HEK293 (cell line): ENCODE data around the gene HOXB8.
A peak's percentile ranks its signal among the peaks of the same experiment; 100 is the strongest.

Source experiments
- ELK4 ChIP-seq: IDR thresholded peaks from 2 replicates; pipeline ENCODE4 v1.6.1; 2011; ENCODE audit warnings: mild to moderate bottlenecking, low read depth, low read length, borderline replicate concordance
- KLF7 ChIP-seq: fragments of 450-650 bp; formaldehyde crosslinking; IDR thresholded peaks from 2 replicates; pipeline ENCODE4 v1.5.1; 2016; ENCODE audit warnings: missing biosample characterization, missing genetic modification characterization, borderline replicate concordance
- MEIS1 ChIP-seq: sonication (generic); formaldehyde crosslinking; IDR thresholded peaks from 2 replicates; pipeline ENCODE4 v1.8.1; 2022; ENCODE audit warnings: missing genetic modification reagents, mild to moderate bottlenecking, borderline replicate concordance
- REST ChIP-seq: fragments of 450-650 bp; formaldehyde crosslinking; IDR thresholded peaks from 2 replicates; pipeline ENCODE4 v1.5.1; 2016; ENCODE audit warnings: missing biosample characterization, missing genetic modification characterization
- ZBTB1 ChIP-seq: fragments of 450-650 bp; formaldehyde crosslinking; IDR thresholded peaks from 2 replicates; pipeline ENCODE4 v1.5.1; 2016; ENCODE audit warnings: missing biosample characterization, missing genetic modification characterization
- ZEB2 ChIP-seq: fragments of 450-650 bp; formaldehyde crosslinking; IDR thresholded peaks from 2 replicates; pipeline ENCODE4 v1.5.1; 2016; ENCODE audit warnings: missing biosample characterization, missing genetic modification characterization
- ZFP3 ChIP-seq: fragments of 450-650 bp; formaldehyde crosslinking; IDR thresholded peaks from 2 replicates; pipeline ENCODE4 v1.5.1; 2016; ENCODE audit warnings: low read depth, missing biosample characterization, missing genetic modification characterization
- ZNF114 ChIP-seq: fragments of 450-650 bp; formaldehyde crosslinking; IDR thresholded peaks from 2 replicates; pipeline ENCODE4 v1.5.0; 2017; ENCODE audit warnings: missing biosample characterization, missing genetic modification characterization
- ZNF138 ChIP-seq: fragments of 450-650 bp; formaldehyde crosslinking; IDR thresholded peaks from 2 replicates; pipeline ENCODE4 v1.5.1; 2016; ENCODE audit warnings: missing biosample characterization, missing genetic modification characterization, borderline replicate concordance
- ZNF16 ChIP-seq: fragments of 450-650 bp; formaldehyde crosslinking; IDR thresholded peaks from 2 replicates; pipeline ENCODE4 v1.5.1; 2016; ENCODE audit warnings: low read depth, missing biosample characterization, missing genetic modification characterization
- ZNF19 ChIP-seq: fragments of 450-650 bp; formaldehyde crosslinking; IDR thresholded peaks from 2 replicates; pipeline ENCODE4; 2016; ENCODE audit warnings: missing biosample characterization, missing genetic modification characterization, low read depth
- ZNF324 ChIP-seq: fragments of 450-650 bp; formaldehyde crosslinking; IDR thresholded peaks from 2 replicates; pipeline ENCODE4 v1.5.1; 2016; ENCODE audit warnings: missing biosample characterization, missing genetic modification characterization
- ZNF350 ChIP-seq: fragments of 450-650 bp; formaldehyde crosslinking; IDR thresholded peaks from 2 replicates; pipeline ENCODE4 v1.5.0; 2017; ENCODE audit warnings: missing biosample characterization, mild to moderate bottlenecking, missing genetic modification characterization
- ZNF510 ChIP-seq: fragments of 450-650 bp; formaldehyde crosslinking; IDR thresholded peaks from 2 replicates; pipeline ENCODE4 v1.5.1; 2018; ENCODE audit warnings: mild to moderate bottlenecking, missing genetic modification characterization, missing biosample characterization; ENCODE audit not compliant: insufficient replicate concordance
- ZNF514 ChIP-seq: fragments of 450-650 bp; formaldehyde crosslinking; IDR thresholded peaks from 2 replicates; pipeline ENCODE4 v1.5.1; 2016; ENCODE audit warnings: missing biosample characterization, missing genetic modification characterization
- ZNF544 ChIP-seq: fragments of 450-650 bp; formaldehyde crosslinking; IDR thresholded peaks from 2 replicates; pipeline ENCODE4 v1.5.0; 2017; ENCODE audit warnings: missing biosample characterization, missing genetic modification characterization
- ZNF610 ChIP-seq: fragments of 450-650 bp; formaldehyde crosslinking; IDR thresholded peaks from 2 replicates; pipeline ENCODE4 v1.5.1; 2016; ENCODE audit warnings: missing biosample characterization, missing genetic modification characterization, borderline replicate concordance
- ZNF645 ChIP-seq: fragments of 450-650 bp; formaldehyde crosslinking; IDR thresholded peaks from 2 replicates; pipeline ENCODE4; 2016; ENCODE audit warnings: missing biosample characterization, missing genetic modification characterization
- ZNF654 ChIP-seq: fragments of 450-650 bp; formaldehyde crosslinking; IDR thresholded peaks from 2 replicates; pipeline ENCODE4 v1.5.1; 2016; ENCODE audit warnings: low read depth, missing biosample characterization, missing genetic modification characterization
- ZNF677 ChIP-seq: fragments of 450-650 bp; IDR thresholded peaks from 2 replicates; pipeline ENCODE4 v1.5.0; 2018; ENCODE audit warnings: missing biosample characterization, mild to moderate bottlenecking, missing genetic modification characterization, moderate library complexity
- ZNF747 ChIP-seq: fragments of 450-650 bp; formaldehyde crosslinking; IDR thresholded peaks from 2 replicates; pipeline ENCODE4 v1.5.1; 2016; ENCODE audit warnings: missing biosample characterization, missing genetic modification characterization
- TF ChIP-seq, protein P1 (sequence below): fragments of 450-650 bp; formaldehyde crosslinking; IDR thresholded peaks from 2 replicates; pipeline ENCODE4 v1.5.1; 2016; ENCODE audit warnings: missing biosample characterization, missing genetic modification characterization
- TF ChIP-seq, protein P2 (sequence below): fragments of 450-650 bp; formaldehyde crosslinking; IDR thresholded peaks from 2 replicates; pipeline ENCODE4 v1.5.1; 2016; ENCODE audit warnings: missing biosample characterization, missing genetic modification characterization
- TF ChIP-seq, protein P3 (sequence below): fragments of 450-650 bp; formaldehyde crosslinking; IDR thresholded peaks from 2 replicates; pipeline ENCODE4 v1.5.1; 2017; ENCODE audit warnings: missing biosample characterization, missing genetic modification characterization
- TF ChIP-seq, protein P4 (sequence below): fragments of 450-650 bp; formaldehyde crosslinking; IDR thresholded peaks from 2 replicates; pipeline ENCODE4 v1.5.1; 2017; ENCODE audit warnings: missing biosample characterization, missing genetic modification characterization

The HOXB8 gene

DNA sequence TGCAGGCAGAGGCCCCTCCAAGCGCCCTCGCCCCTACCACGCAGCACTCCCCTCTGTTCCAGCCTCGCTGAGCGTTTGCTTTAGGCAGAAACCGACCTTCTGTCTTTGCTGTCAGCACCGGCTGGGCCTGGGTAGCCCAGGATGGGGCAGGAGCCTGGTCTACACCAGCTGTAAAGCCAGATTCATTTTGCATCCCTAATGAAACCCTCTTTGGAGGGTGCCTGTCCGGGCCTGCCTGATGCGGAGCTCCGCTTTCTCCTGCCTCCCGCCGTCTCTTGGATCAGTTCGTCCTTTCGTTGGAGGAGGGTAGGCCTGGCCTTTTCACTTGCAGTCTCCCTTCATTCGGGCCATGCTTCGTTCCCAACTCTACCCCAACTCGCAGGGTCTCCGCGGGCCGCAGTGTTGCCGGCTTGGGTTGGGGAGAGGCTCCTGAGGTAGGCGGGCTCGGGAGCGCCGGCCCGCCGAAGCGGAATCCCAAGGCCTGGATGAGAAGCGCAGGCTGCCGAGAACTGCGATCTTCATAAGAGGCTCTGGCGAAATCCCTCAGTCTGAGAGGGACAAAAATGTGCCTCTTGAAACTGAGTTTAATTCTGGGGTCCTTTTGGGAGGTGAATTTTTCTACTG is 4.8 kb upstream of the HOXB8 start (continued):
- TF ChIP-seq, protein P1, sequence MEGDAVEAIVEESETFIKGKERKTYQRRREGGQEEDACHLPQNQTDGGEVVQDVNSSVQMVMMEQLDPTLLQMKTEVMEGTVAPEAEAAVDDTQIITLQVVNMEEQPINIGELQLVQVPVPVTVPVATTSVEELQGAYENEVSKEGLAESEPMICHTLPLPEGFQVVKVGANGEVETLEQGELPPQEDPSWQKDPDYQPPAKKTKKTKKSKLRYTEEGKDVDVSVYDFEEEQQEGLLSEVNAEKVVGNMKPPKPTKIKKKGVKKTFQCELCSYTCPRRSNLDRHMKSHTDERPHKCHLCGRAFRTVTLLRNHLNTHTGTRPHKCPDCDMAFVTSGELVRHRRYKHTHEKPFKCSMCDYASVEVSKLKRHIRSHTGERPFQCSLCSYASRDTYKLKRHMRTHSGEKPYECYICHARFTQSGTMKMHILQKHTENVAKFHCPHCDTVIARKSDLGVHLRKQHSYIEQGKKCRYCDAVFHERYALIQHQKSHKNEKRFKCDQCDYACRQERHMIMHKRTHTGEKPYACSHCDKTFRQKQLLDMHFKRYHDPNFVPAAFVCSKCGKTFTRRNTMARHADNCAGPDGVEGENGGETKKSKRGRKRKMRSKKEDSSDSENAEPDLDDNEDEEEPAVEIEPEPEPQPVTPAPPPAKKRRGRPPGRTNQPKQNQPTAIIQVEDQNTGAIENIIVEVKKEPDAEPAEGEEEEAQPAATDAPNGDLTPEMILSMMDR (tag by site-specific recombination) = no peak; the same call in 1 of the 2 replicates
- no peak for TF ChIP-seq ZNF510 (tag by site-specific recombination)
- no peak for TF ChIP-seq ZBTB1 (tag by site-specific recombination)
- 0 out of 2 replicates have a peak, but pooled peaks have one; percentile 8 for TF ChIP-seq ZFP3
- no peak for TF ChIP-seq ZNF350
- TF ChIP-seq ZNF544 (tag by site-specific recombination) = no peak
- no peak for TF ChIP-seq MEIS1 (CRISPR knock-in tag)
- TF ChIP-seq ZNF645 (tag by site-specific recombination) = no peak
- no peak for TF ChIP-seq REST (tag by site-specific recombination)
- TF ChIP-seq ELK4 = no peak
- TF ChIP-seq, protein P2, sequence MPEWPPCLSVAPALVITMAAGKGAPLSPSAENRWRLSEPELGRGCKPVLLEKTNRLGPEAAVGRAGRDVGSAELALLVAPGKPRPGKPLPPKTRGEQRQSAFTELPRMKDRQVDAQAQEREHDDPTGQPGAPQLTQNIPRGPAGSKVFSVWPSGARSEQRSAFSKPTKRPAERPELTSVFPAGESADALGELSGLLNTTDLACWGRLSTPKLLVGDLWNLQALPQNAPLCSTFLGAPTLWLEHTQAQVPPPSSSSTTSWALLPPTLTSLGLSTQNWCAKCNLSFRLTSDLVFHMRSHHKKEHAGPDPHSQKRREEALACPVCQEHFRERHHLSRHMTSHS (tag by site-specific recombination) = no peak
- TF ChIP-seq KLF7 = no peak
- TF ChIP-seq, protein P3, sequence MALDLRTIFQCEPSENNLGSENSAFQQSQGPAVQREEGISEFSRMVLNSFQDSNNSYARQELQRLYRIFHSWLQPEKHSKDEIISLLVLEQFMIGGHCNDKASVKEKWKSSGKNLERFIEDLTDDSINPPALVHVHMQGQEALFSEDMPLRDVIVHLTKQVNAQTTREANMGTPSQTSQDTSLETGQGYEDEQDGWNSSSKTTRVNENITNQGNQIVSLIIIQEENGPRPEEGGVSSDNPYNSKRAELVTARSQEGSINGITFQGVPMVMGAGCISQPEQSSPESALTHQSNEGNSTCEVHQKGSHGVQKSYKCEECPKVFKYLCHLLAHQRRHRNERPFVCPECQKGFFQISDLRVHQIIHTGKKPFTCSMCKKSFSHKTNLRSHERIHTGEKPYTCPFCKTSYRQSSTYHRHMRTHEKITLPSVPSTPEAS (tag by site-specific recombination) = no peak; the same call in 1 of the 2 replicates
- TF ChIP-seq ZNF747 (tag by site-specific recombination) = no peak
- TF ChIP-seq ZEB2 (tag by site-specific recombination) = peak; percentile 11; the same call in 1 of the 2 replicates
- TF ChIP-seq ZNF324 (tag by site-specific recombination) = peak; percentile 21; the same call in 1 of the 2 replicates
- 0 out of 2 replicates have a peak, but pooled peaks have one; percentile 36 for TF ChIP-seq ZNF610 (tag by site-specific recombination)
- no peak for TF ChIP-seq ZNF19 (tag by site-specific recombination)
- peak; percentile 5; the same call in 1 of the 2 replicates for TF ChIP-seq ZNF654 (tag by site-specific recombination)
- TF ChIP-seq, protein P4, sequence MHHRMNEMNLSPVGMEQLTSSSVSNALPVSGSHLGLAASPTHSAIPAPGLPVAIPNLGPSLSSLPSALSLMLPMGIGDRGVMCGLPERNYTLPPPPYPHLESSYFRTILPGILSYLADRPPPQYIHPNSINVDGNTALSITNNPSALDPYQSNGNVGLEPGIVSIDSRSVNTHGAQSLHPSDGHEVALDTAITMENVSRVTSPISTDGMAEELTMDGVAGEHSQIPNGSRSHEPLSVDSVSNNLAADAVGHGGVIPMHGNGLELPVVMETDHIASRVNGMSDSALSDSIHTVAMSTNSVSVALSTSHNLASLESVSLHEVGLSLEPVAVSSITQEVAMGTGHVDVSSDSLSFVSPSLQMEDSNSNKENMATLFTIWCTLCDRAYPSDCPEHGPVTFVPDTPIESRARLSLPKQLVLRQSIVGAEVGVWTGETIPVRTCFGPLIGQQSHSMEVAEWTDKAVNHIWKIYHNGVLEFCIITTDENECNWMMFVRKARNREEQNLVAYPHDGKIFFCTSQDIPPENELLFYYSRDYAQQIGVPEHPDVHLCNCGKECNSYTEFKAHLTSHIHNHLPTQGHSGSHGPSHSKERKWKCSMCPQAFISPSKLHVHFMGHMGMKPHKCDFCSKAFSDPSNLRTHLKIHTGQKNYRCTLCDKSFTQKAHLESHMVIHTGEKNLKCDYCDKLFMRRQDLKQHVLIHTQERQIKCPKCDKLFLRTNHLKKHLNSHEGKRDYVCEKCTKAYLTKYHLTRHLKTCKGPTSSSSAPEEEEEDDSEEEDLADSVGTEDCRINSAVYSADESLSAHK (tag by site-specific recombination) = peak; percentile 63
- TF ChIP-seq ZNF677 (tag by site-specific recombination) = no peak
- no peak for TF ChIP-seq ZNF514 (tag by site-specific recombination)
- no peak for TF ChIP-seq ZNF114 (tag by site-specific recombination)
- no peak for TF ChIP-seq ZNF16 (tag by site-specific recombination)
- no peak for TF ChIP-seq ZNF138 (tag by site-specific recombination)
